ENCODE data around the gene FIBP.
"Not testable (repeated sequence)": the region's sequence is repeated elsewhere in the genome, so short reads cannot be mapped to it uniquely, and the experiment has no call there.

Gene FIBP

GRCh38 chr11:65857853-65858680, 30.2 kb downstream of the FIBP start, which contains the start of gene CFL1:
Gene CFL1, minus strand, starts transcription at chr11:65858180. Its CDS starts 81 bp downstream, at chr11:65858099.
- peak; percentile 97 for DNase-seq

GRCh38 chr11:65857500-65857852, 30.8 kb downstream of the FIBP start:
- no peak for DNase-seq

GRCh38 chr11:65856689-65857499, 31.4 kb downstream of the FIBP start:
- peak; percentile 64 for DNase-seq

GRCh38 chr11:65855927-65856363, 32.3 kb downstream of the FIBP start:
- no peak for DNase-seq

GRCh38 chr11:65854852-65855837, 33.1 kb downstream of the FIBP start:
- DNase-seq = no peak

- DNase-seq = no peak
Observed at GRCh38 chr11:65854161-65854592, 34.1 kb downstream of the FIBP start.

GRCh38 chr11:65853246-65853979, 34.9 kb downstream of the FIBP start:
- no peak for DNase-seq

- DNase-seq = no peak
Observed at GRCh38 chr11:65852508-65853245, 35.6 kb downstream of the FIBP start.

- no peak for DNase-seq
Observed at GRCh38 chr11:65851811-65852507, 36.3 kb downstream of the FIBP start.

GRCh38 chr11:65851083-65851579, 37.1 kb downstream of the FIBP start:
- no peak for DNase-seq

- DNase-seq = no peak
Observed at GRCh38 chr11:65850217-65851082, 37.8 kb downstream of the FIBP start.

GRCh38 chr11:65849771-65850216, 38.5 kb downstream of the FIBP start:
- DNase-seq = no peak

- DNase-seq = no peak
Observed at GRCh38 chr11:65849366-65849765, 38.9 kb downstream of the FIBP start.

GRCh38 chr11:65848693-65849092, 39.6 kb downstream of the FIBP start:
- not testable (repeated sequence) for DNase-seq

GRCh38 chr11:65847746-65848145, 40.5 kb downstream of the FIBP start:
- no peak for DNase-seq

- DNase-seq = no peak
Observed at GRCh38 chr11:65844231-65844872, 43.9 kb downstream of the FIBP start.

GRCh38 chr11:65843811-65844210, 44.5 kb downstream of the FIBP start:
- no peak for DNase-seq

- DNase-seq = no peak
Observed at GRCh38 chr11:65842144-65842543, 46.1 kb downstream of the FIBP start.

- DNase-seq = no peak
Observed at GRCh38 chr11:65834202-65834601, 54.1 kb downstream of the FIBP start.
